Endodermal cell (in vitro differentiated cells): ENCODE data around the gene KCTD1. TPM values are rescaled to one million over a fixed set of nuclear protein-coding genes. Genes with fewer than 3 reads are reported as not detected.

Experiments
- DNase-seq: peaks from one replicate; pipeline ENCODE4 v3.0.0-alpha.2; 2017
- H3K27ac ChIP-seq: 2 replicates; pipeline ENCODE4 v1.5.1; 2013; ENCODE audit warnings: mild to moderate bottlenecking, low read depth, low read length, moderate library complexity
- H3K27me3 ChIP-seq: 2 replicates; pipeline ENCODE4 v1.6.1; 2013; ENCODE audit warnings: mild to moderate bottlenecking, low read length, moderate library complexity; ENCODE audit not compliant: insufficient read depth, control insufficient read depth, poor library complexity, severe bottlenecking
- H3K36me3 ChIP-seq: 2 replicates; pipeline ENCODE4 v1.7.0; 2013; ENCODE audit warnings: mild to moderate bottlenecking, low read length, moderate library complexity; ENCODE audit not compliant: control insufficient read depth, insufficient read depth
- H3K4me1 ChIP-seq: one replicate; pipeline ENCODE4 v1.7.0; 2013; ENCODE audit warnings: low read length; ENCODE audit not compliant: control insufficient read depth, insufficient read depth
- H3K4me3 ChIP-seq: 2 replicates; pipeline ENCODE4 v1.5.1; 2013; ENCODE audit warnings: mild to moderate bottlenecking, low read length, moderate library complexity
- H3K9ac ChIP-seq: 2 replicates; pipeline ENCODE4 v1.6.1; 2013; ENCODE audit warnings: mild to moderate bottlenecking, low read length, moderate library complexity; ENCODE audit not compliant: poor library complexity, severe bottlenecking; ENCODE audit errors: extremely low read depth
- H3K9me3 ChIP-seq: 2 replicates; pipeline ENCODE4 v1.6.1; 2013; ENCODE audit warnings: mild to moderate bottlenecking, low read length, moderate library complexity; ENCODE audit not compliant: control insufficient read depth
- H3K27ac Mint-ChIP-seq: 2 replicates; pipeline ENCODE4 v1.8.0; 2020; ENCODE audit warnings: mixed read lengths
- H3K27me3 Mint-ChIP-seq: 2 replicates; pipeline ENCODE4 v1.8.0; 2021; ENCODE audit warnings: mild to moderate bottlenecking, mixed read lengths; ENCODE audit not compliant: insufficient read depth
- H3K36me3 Mint-ChIP-seq: 2 replicates; pipeline ENCODE4 v1.8.0; 2020; ENCODE audit warnings: low read depth, mixed read lengths
- H3K4me1 Mint-ChIP-seq: 2 replicates; pipeline ENCODE4 v1.8.0; 2020; ENCODE audit warnings: mixed read lengths
- H3K4me3 Mint-ChIP-seq: 2 replicates; pipeline ENCODE4 v1.8.0; 2020; ENCODE audit warnings: mild to moderate bottlenecking, moderate library complexity, mixed read lengths
- H3K9me3 Mint-ChIP-seq: 2 replicates; pipeline ENCODE4 v1.8.0; 2020; ENCODE audit warnings: mild to moderate bottlenecking, mixed read lengths
- WGBS, 2 experiments: methylation state at CpG; one replicate each; pipeline versions ENCODE4 v1.1.5 to v1.1.7; 2013; ENCODE audit warnings: missing lambda C conversion rate in 2 of 2, mixed read lengths in 1 of 2; ENCODE audit not compliant: insufficient coverage in 1 of 2, insufficient read length in 1 of 2; 5-methylcytosine and 5-hydroxymethylcytosine counted together
- total RNA-seq, 2 donors: library from RNA; stranded (reverse); fragmentation: NEBNext Ultra II Directional in 1 of 2; extraction: Animal tissue kit (Norgen Biotek cat#: 25700) in 1 of 2; gene quantifications; 2 replicates in 1 of 2; 3 replicates in 1 of 2; pipeline ENCODE4 v1.2.1, GENCODE V29; 2021
- TF ChIP-seq, protein P1 (sequence below): fragments of 200-600 bp; sonication (generic); conservative IDR thresholded peaks from 2 replicates; pipeline ENCODE4 v1.5.0; 2021; ENCODE audit warnings: antibody characterized with exemption, mild to moderate bottlenecking

The KCTD1 gene
- total RNA-seq, 2 donors from 2014 or later: 6.8 to 7.3 TPM

DNA sequence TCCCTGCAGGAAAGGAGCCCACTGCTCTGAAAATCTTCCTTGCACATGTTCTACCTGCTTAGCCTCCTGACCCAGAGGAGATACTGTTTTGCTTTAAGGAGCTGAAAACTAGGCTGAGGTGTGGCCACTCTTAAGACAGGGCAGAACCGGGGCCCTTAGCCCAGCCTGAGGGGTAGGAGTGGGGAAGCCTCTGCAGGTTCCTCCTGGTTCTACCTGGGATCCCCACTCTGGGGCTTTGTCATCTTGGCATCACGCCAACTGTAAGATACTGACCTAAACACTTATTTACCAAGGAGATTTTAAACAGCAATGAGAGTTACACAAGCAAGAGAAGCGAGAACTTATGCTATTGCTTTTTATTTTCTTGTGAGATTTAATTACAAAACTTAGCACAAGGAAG is 86.9 kb downstream of the KCTD1 start:
- Histone ChIP-seq H3K4me3 (no peak overlapping the region), H3K36me3 (no peaks in the 10 kb centered on the region), H3K27ac (no peak overlapping the region), H3K4me1 (no peaks in the 10 kb centered on the region), H3K27me3 (peaks cover 67% of the 10 kb centered on the region), H3K9ac (no peak overlapping the region), H3K9me3 (no peaks in the 10 kb centered on the region)
- no peak overlapping the region for H3K27ac Mint-ChIP-seq
- peaks cover 21% of the 10 kb centered on the region for H3K4me1 Mint-ChIP-seq
- 94 to 96% methylated on average over 2 to 3 of the region's 3 CpGs for WGBS, 2 experiments
- H3K9me3 Mint-ChIP-seq: no peaks in the 10 kb centered on the region
- peaks cover 6% of the 10 kb centered on the region for H3K36me3 Mint-ChIP-seq
- TF ChIP-seq, protein P1, sequence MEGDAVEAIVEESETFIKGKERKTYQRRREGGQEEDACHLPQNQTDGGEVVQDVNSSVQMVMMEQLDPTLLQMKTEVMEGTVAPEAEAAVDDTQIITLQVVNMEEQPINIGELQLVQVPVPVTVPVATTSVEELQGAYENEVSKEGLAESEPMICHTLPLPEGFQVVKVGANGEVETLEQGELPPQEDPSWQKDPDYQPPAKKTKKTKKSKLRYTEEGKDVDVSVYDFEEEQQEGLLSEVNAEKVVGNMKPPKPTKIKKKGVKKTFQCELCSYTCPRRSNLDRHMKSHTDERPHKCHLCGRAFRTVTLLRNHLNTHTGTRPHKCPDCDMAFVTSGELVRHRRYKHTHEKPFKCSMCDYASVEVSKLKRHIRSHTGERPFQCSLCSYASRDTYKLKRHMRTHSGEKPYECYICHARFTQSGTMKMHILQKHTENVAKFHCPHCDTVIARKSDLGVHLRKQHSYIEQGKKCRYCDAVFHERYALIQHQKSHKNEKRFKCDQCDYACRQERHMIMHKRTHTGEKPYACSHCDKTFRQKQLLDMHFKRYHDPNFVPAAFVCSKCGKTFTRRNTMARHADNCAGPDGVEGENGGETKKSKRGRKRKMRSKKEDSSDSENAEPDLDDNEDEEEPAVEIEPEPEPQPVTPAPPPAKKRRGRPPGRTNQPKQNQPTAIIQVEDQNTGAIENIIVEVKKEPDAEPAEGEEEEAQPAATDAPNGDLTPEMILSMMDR: no peak
- H3K27me3 Mint-ChIP-seq: peaks cover 74% of the 10 kb centered on the region
- no peak for DNase-seq
- H3K4me3 Mint-ChIP-seq: no peak overlapping the region

GRCh38 chr18:26460449-26461091 is 87.8 kb downstream of the KCTD1 start:
- peaks cover 21% of the 10 kb centered on the region for H3K4me1 Mint-ChIP-seq
- no peak overlapping the region for H3K4me3 Mint-ChIP-seq
- TF ChIP-seq, protein P1: no peak
- no peaks in the 10 kb centered on the region for H3K9me3 Mint-ChIP-seq
- Histone ChIP-seq H3K9me3 (no peaks in the 10 kb centered on the region), H3K27me3 (peaks cover 59% of the 10 kb centered on the region), H3K4me3 (no peak overlapping the region), H3K9ac (no peak overlapping the region), H3K4me1 (no peaks in the 10 kb centered on the region), H3K27ac (no peak overlapping the region), H3K36me3 (no peaks in the 10 kb centered on the region)
- DNase-seq: no peak
- peaks cover 6% of the 10 kb centered on the region for H3K36me3 Mint-ChIP-seq
- WGBS, 2 experiments: 86 to 91% methylated on average over 3 to 4 of the region's 4 CpGs
- no peak overlapping the region for H3K27ac Mint-ChIP-seq
- H3K27me3 Mint-ChIP-seq: peaks cover 65% of the 10 kb centered on the region

DNA sequence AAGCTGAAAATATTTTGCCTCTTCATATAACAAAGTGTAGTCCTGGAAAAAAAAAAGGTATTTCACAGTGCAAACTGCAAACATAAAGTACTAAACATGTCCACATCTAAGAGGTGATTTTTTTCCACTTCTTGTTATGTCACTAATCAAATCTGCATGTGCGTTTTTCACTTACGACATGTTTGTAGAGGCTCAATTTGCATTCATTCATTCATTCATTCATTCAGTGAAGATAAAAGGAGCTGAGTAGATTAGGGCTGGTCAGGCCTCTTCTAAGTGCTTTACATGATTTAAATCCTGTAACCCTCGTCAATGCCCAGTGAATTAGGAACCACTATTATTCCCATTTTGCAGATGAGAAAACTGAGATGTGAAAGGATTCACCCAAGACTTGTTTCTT is 88.5 kb downstream of the KCTD1 start:
- Mint-ChIP-seq H3K9me3 (no peaks in the 10 kb centered on the region), H3K27ac (no peak overlapping the region), H3K27me3 (peaks cover 62% of the 10 kb centered on the region), H3K4me3 (no peak overlapping the region), H3K4me1 (peaks cover 21% of the 10 kb centered on the region), H3K36me3 (peaks cover 6% of the 10 kb centered on the region)
- Histone ChIP-seq H3K27me3 (peaks cover 55% of the 10 kb centered on the region), H3K27ac (no peak overlapping the region), H3K9ac (no peak overlapping the region), H3K4me1 (no peaks in the 10 kb centered on the region), H3K36me3 (no peaks in the 10 kb centered on the region), H3K4me3 (no peak overlapping the region), H3K9me3 (no peaks in the 10 kb centered on the region)
- TF ChIP-seq, protein P1: no peak
- no peak for DNase-seq
- 94% methylated on average over 3 of the region's 3 CpGs; no CpG with 5 or more reads in 1 of the 2 experiments for WGBS, 2 experiments
